Natural killer cell (primary cell): ENCODE data around the gene ABCC4. TPM values are rescaled to one million over a fixed set of nuclear protein-coding genes. Genes with fewer than 3 reads are reported as not detected.
A peak's percentile ranks its signal among the peaks of the same experiment; 100 is the strongest.
"Not testable (repeated sequence)": the region's sequence is repeated elsewhere in the genome, so short reads cannot be mapped to it uniquely, and the experiment has no call there.

Experiments used
- ATAC-seq, 3 donors: fragments of 150-1000 bp in 2 of 3; fragments of 200-7000 bp in 1 of 3; cut with Tn5 transposase; 1 replicate in 1 of 3; 2 replicates in 2 of 3; pipeline ENCODE4 v1.10.0; 2021; ENCODE audit warnings: mild to moderate bottlenecking in 2 of 3, moderate library complexity in 2 of 3
- DNase-seq, 2 donors: peaks; one replicate each; pipeline versions ENCODE4 v3.0.0 to v3.0.0-alpha.2; 2013 to 2021; ENCODE audit warnings: mixed read lengths in 1 of 2
- H3K27ac ChIP-seq: one replicate; pipeline ENCODE4 v1.5.1; 2013; ENCODE audit warnings: mild to moderate bottlenecking, low read length
- H3K27me3 ChIP-seq: one replicate; pipeline ENCODE4 v1.6.1; 2013; ENCODE audit warnings: low read length; ENCODE audit not compliant: control insufficient read depth, insufficient read depth
- H3K36me3 ChIP-seq: one replicate; pipeline ENCODE4 v1.6.1; 2013; ENCODE audit warnings: low read length; ENCODE audit not compliant: control insufficient read depth, insufficient read depth
- H3K4me1 ChIP-seq: one replicate; pipeline ENCODE4 v1.6.1; 2013; ENCODE audit warnings: low read length; ENCODE audit not compliant: control insufficient read depth, insufficient read depth
- H3K4me3 ChIP-seq: one replicate; pipeline ENCODE4 v1.5.1; 2013; ENCODE audit warnings: low read length
- H3K9me3 ChIP-seq: one replicate; pipeline ENCODE4 v1.6.1; 2013; ENCODE audit warnings: low read length; ENCODE audit not compliant: control insufficient read depth, insufficient read depth
- H3K27ac Mint-ChIP-seq, 2 donors: one replicate each; pipeline ENCODE4 v1.8.0; 2022; ENCODE audit warnings: mild to moderate bottlenecking in 2 of 2, mixed read lengths in 2 of 2, moderate library complexity in 1 of 2
- H3K27me3 Mint-ChIP-seq, 2 donors: one replicate each; pipeline ENCODE4 v1.8.0; 2022; ENCODE audit warnings: low read depth in 2 of 2, mixed read lengths in 2 of 2
- H3K36me3 Mint-ChIP-seq: one replicate; pipeline ENCODE4 v1.8.0; 2022; ENCODE audit warnings: mixed read lengths
- H3K4me1 Mint-ChIP-seq, 2 donors: one replicate each; pipeline ENCODE4 v1.8.0; 2022; ENCODE audit warnings: mixed read lengths in 2 of 2
- H3K4me3 Mint-ChIP-seq: one replicate; pipeline ENCODE4 v1.8.0; 2022; ENCODE audit warnings: mild to moderate bottlenecking, moderate library complexity, mixed read lengths
- H3K9me3 Mint-ChIP-seq, 2 donors: one replicate each; pipeline ENCODE4 v1.8.0; 2022; ENCODE audit warnings: mixed read lengths in 2 of 2
- CTCF ChIP-seq: fragments of 200-600 bp; IDR thresholded peaks from one replicate; pipeline ENCODE4 v1.8.0; 2022; ENCODE audit warnings: antibody characterized with exemption
- WGBS: methylation state at CpG from one replicate; pipeline ENCODE4 v1.1.7; 2013; ENCODE audit warnings: missing lambda C conversion rate; ENCODE audit not compliant: insufficient coverage; 5-methylcytosine and 5-hydroxymethylcytosine counted together
- intact Hi-C: fragments of 100-400 bp; cut with micrococcal nuclease; formaldehyde crosslinking; loops from one replicate; pipeline ENCODE4 v1.14.2; 2022
- total RNA-seq, 4 donors: library from RNA; stranded (reverse); fragments of 120-200 nt in 1 of 4; gene quantifications; one replicate each; pipeline versions ENCODE4 v1.2.3 to v1.2.4, GENCODE V29; 2013 to 2022

ABCC4 gene
- total RNA-seq, 3 donors from 2014 or later (not counting 1 experiment from before 2014, with no cell fraction given), result 4.8 to 10.3 (median 6.5) TPM

DNA sequence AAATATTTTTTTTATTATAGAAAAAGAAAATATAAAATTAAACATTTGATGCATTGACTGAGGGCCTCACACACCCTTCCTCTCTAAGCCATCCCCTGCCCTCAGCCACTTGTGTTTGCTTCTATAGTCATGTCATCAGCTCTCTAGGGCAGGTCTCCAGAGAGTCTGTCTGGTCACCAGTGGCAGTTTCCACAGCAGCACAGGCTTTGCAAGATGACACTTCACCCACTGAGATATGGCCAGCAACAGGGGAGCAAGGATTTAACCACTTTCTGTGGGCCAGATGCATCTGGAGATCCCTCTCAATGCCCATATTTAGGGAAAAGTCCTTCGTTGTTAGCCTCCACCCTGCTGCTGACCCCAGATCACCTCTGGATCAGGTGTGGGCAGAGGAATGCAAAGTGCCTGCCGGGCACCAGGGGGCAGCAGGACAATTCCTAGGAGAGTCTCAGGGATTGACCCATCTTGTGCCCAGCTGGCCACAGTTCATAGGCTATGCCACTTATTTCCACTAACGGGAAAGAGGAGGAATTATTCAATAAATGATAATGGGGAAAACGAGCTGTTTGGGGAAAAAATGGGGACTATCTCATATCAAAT is 4.8 kb downstream of the ABCC4 start:
- intact Hi-C loops, result no loop called here
- Histone ChIP-seq H3K4me3 (no peak overlapping the region), H3K4me1 (peaks cover 8% of the 10 kb centered on the region), H3K9me3 (no peaks in the 10 kb centered on the region), H3K36me3 (no peaks in the 10 kb centered on the region), H3K27me3 (no peaks in the 10 kb centered on the region), H3K27ac (no peak overlapping the region)
- Mint-ChIP-seq H3K36me3 (no peaks in the 10 kb centered on the region), H3K27me3 (peaks cover 0 to 2% of the 10 kb centered on the region in 2 donors), H3K4me1 (peaks cover 7 to 9% of the 10 kb centered on the region in 2 donors), H3K4me3 (no peak overlapping the region), H3K9me3 (no peaks in the 10 kb centered on the region), H3K27ac (no peak overlapping the region)
- no peak for TF ChIP-seq CTCF
- 34% methylated on average over 2 of the region's 4 CpGs for WGBS
- peak in 1 of 2 donors; percentile 38 for DNase-seq
- no peak for ATAC-seq

DNA sequence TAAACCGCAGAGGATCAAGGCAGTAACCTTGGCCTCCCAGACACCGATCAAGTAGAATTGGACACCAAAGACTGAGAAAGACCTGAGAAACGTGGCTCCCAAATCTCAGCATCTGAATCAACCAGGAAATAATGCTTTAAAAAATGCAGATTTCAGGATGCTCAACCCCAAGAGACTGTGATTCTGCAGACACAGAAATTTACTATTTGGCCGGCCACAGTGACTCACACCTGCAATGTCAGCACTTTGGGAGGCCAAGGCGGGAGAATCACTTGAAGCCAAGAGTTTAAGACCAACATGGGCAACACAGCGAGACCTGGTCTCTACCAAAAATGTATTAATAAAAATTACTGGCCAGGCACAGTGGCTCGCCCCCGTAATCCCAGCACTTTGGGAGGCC is 6.2 kb downstream of the ABCC4 start:
- H3K9me3 Mint-ChIP-seq, result no peaks in the 10 kb centered on the region
- peaks cover 0 to 2% of the 10 kb centered on the region in 2 donors for H3K4me1 Mint-ChIP-seq
- no peak for ATAC-seq
- Histone ChIP-seq H3K4me3 (no peak overlapping the region), H3K27me3 (no peaks in the 10 kb centered on the region), H3K4me1 (peaks cover 1% of the 10 kb centered on the region), H3K36me3 (no peaks in the 10 kb centered on the region), H3K27ac (no peak overlapping the region), H3K9me3 (no peaks in the 10 kb centered on the region)
- WGBS, result 86% methylated on average over 8 of the region's 8 CpGs
- no peak overlapping the region for H3K27ac Mint-ChIP-seq
- intact Hi-C loops, result no loop called here
- no peak for TF ChIP-seq CTCF
- no peaks in the 10 kb centered on the region for H3K36me3 Mint-ChIP-seq
- H3K27me3 Mint-ChIP-seq, result no peaks in the 10 kb centered on the region
- H3K4me3 Mint-ChIP-seq, result no peak overlapping the region
- DNase-seq, result no peak

DNA sequence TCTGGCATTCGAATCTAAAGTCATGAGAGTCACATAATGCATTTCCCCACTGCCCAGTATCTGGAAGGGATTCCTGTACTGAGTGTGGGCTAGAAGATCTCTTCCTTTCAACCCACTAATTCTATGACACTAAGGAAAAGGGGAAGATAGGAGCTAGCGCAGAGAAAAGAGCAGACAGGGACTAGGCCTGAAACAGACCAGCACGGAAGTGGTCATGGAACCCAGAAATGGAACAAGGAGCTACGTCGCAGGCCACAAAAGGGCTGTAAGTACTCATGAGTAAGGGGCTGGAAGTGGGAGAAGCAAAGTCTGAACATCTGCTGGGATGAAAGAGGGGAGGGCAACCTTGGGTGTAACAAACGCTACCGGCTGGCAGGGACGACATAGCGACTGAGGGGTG is 8.6 kb downstream of the ABCC4 start:
- no peak for TF ChIP-seq CTCF
- no peak overlapping the region for H3K4me3 ChIP-seq
- no peaks in the 10 kb centered on the region for H3K27me3 ChIP-seq
- peaks cover 0 to 8% of the 10 kb centered on the region in 2 donors for H3K4me1 Mint-ChIP-seq
- no peaks in the 10 kb centered on the region for H3K9me3 Mint-ChIP-seq
- no peak for DNase-seq
- no peak overlapping the region for H3K4me3 Mint-ChIP-seq
- no peaks in the 10 kb centered on the region for H3K36me3 ChIP-seq
- H3K27ac Mint-ChIP-seq, result no peak overlapping the region
- no peaks in the 10 kb centered on the region for H3K4me1 ChIP-seq
- WGBS, result 99% methylated on average over 8 of the region's 9 CpGs
- no peak overlapping the region for H3K27ac ChIP-seq
- ATAC-seq, result no peak
- H3K9me3 ChIP-seq, result no peaks in the 10 kb centered on the region
- no peaks in the 10 kb centered on the region for H3K27me3 Mint-ChIP-seq
- H3K36me3 Mint-ChIP-seq, result no peaks in the 10 kb centered on the region
- intact Hi-C loops, result no loop called here

DNA sequence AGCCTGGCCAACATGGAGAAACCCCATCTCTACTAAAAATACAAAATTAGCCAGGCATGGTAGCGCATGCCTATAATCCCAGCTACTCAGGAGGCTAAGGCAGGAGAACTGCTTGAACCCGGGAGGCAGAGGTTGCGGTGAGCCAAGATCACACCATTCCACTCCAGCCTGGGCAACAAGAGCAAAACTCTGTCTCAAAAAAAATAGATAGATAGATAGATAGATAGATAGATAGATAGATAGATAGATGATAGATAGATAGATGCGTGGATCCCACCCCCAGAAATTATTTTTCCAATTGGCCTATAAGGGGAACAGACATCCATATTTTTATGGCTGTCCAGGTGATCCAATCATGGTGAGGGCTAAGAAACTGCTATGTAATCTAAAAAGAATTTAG is 11.3 kb downstream of the ABCC4 start:
- H3K9me3 Mint-ChIP-seq, ATAC-seq, H3K4me1 ChIP-seq, DNase-seq, H3K27ac Mint-ChIP-seq, H3K27me3 ChIP-seq, H3K4me3 ChIP-seq, intact Hi-C loops, H3K36me3 Mint-ChIP-seq, H3K36me3 ChIP-seq, H3K4me1 Mint-ChIP-seq, H3K27me3 Mint-ChIP-seq, H3K27ac ChIP-seq, H3K4me3 Mint-ChIP-seq, H3K9me3 ChIP-seq: not testable (repeated sequence)
- WGBS, result 93% methylated on average over 2 of the region's 4 CpGs
